Germinal center (tissue), 1 donor: ENCODE data around the gene AKAP13.

Experiments
- DNase-seq: peaks from one replicate; pipeline ENCODE4 v3.0.0; 2012; ENCODE audit warnings: mixed read lengths, low spot score

Gene AKAP13

GRCh38 chr15:85595804-85596536 lies 215.6 kb downstream of the AKAP13 start:
- no peak for DNase-seq

GRCh38 chr15:85597155-85597815 lies 216.9 kb downstream of the AKAP13 start:
- DNase-seq, result no peak

- no peak for DNase-seq
Measured at GRCh38 chr15:85598219-85598618, 217.8 kb downstream of the AKAP13 start.

- no peak for DNase-seq
Measured at GRCh38 chr15:85598718-85599398, 218.5 kb downstream of the AKAP13 start.

GRCh38 chr15:85600001-85600400 lies 219.6 kb downstream of the AKAP13 start:
- no peak for DNase-seq

GRCh38 chr15:85603160-85603559 lies 222.8 kb downstream of the AKAP13 start:
- no peak for DNase-seq

GRCh38 chr15:85603703-85604102 lies 223.3 kb downstream of the AKAP13 start:
- no peak for DNase-seq

- no peak for DNase-seq
Measured at GRCh38 chr15:85604194-85604593, 223.8 kb downstream of the AKAP13 start.

GRCh38 chr15:85606738-85607137 lies 226.3 kb downstream of the AKAP13 start:
- no peak for DNase-seq

- DNase-seq, result no peak
Measured at GRCh38 chr15:85607141-85607806, 226.9 kb downstream of the AKAP13 start.

- no peak for DNase-seq
Measured at GRCh38 chr15:85607842-85608241, 227.4 kb downstream of the AKAP13 start.

- no peak for DNase-seq
Measured at GRCh38 chr15:85609492-85609891, 229.1 kb downstream of the AKAP13 start.

- no peak for DNase-seq
Measured at GRCh38 chr15:85611361-85611760, 231.0 kb downstream of the AKAP13 start.

- DNase-seq, result no peak
Measured at GRCh38 chr15:85614059-85614458, 233.7 kb downstream of the AKAP13 start.

GRCh38 chr15:85615930-85616329 lies 235.5 kb downstream of the AKAP13 start:
- DNase-seq, result peak; percentile 47

GRCh38 chr15:85616549-85617110 lies 236.2 kb downstream of the AKAP13 start:
- no peak for DNase-seq

GRCh38 chr15:85618228-85618505 lies 237.8 kb downstream of the AKAP13 start:
- no peak for DNase-seq

GRCh38 chr15:85618956-85619491 lies 238.6 kb downstream of the AKAP13 start:
- DNase-seq, result no peak

GRCh38 chr15:85619992-85620689 lies 239.7 kb downstream of the AKAP13 start:
- DNase-seq, result no peak

GRCh38 chr15:85620690-85621049 lies 240.3 kb downstream of the AKAP13 start:
- no peak for DNase-seq

GRCh38 chr15:85621094-85621493 lies 240.7 kb downstream of the AKAP13 start:
- no peak for DNase-seq
